Cardiac muscle cell (in vitro differentiated cells and primary cell): ENCODE results near the gene MTOR. TPM values are rescaled to one million over a fixed set of nuclear protein-coding genes. Genes with fewer than 3 reads are reported as not detected.

Experiments
- DNase-seq, 2 donors: peaks; one replicate each; pipeline versions ENCODE4 v3.0.0 to v3.0.0-alpha.2; 2010 to 2017; ENCODE audit warnings: low read depth in 1 of 2, low spot score in 1 of 2
- H3K27ac ChIP-seq: fragments of 200-600 bp; sonication (generic); 2 replicates; pipeline ENCODE4 v1.5.1; 2016
- H3K27me3 ChIP-seq: fragments of 200-600 bp; sonication (generic); 2 replicates; pipeline ENCODE4 v1.6.0; 2016; ENCODE audit warnings: control low read depth
- H3K36me3 ChIP-seq: fragments of 200-600 bp; sonication (generic); 2 replicates; pipeline ENCODE4 v1.5.1; 2016; ENCODE audit warnings: control low read depth
- H3K4me1 ChIP-seq: fragments of 200-600 bp; sonication (generic); 2 replicates; pipeline ENCODE4 v1.8.1; 2017; ENCODE audit warnings: low read depth, mild to moderate bottlenecking, mixed run types
- H3K4me3 ChIP-seq: fragments of 200-600 bp; sonication (generic); 2 replicates; pipeline ENCODE4 v1.5.1; 2016; ENCODE audit warnings: mild to moderate bottlenecking
- H3K9me3 ChIP-seq: fragments of 200-600 bp; sonication (generic); 2 replicates; pipeline ENCODE4 v1.5.1; 2017; ENCODE audit warnings: low read depth, mild to moderate bottlenecking, control low read depth
- polyA plus RNA-seq: library from polyadenylated mRNA; unstranded; fragments of >200 nt; fragmentation: Nextera tagmentation; extraction: Ambion mirVana; gene quantifications from 2 replicates; pipeline ENCODE4 v1.2.1, GENCODE V29; 2016
- total RNA-seq: library from RNA; depleted of rRNA; stranded (reverse); fragments of >200 nt; gene quantifications from 2 replicates; pipeline ENCODE4 v1.2.3, GENCODE V29; 2016
- TF ChIP-seq, protein P1 (sequence below): IDR thresholded peaks from 2 replicates; pipeline ENCODE4 v1.5.1; 2012; ENCODE audit warnings: low read depth, mild to moderate bottlenecking, low read length

Gene MTOR
- total and polyA plus RNA-seq, 2 experiments from 2014 or later = 21.5 to 45.7 TPM

DNA sequence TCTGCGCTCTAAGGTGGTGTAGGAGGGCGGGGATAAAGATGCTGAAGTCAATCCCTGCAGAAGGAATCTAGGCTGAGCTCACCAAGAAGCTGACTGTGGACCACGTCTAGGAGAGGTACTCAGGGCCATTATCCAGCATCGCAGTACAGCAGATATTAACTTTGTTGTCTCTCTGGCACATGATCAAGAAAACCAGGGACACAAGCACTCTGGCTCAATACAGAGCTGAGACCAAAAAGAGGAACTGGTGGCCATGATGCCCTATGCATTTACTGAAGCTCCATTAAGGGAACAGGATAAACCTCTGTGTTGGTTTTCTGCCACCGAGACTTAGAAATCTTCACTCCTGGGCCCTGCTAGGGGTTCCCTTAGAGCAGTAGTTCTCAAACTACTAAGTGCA is 111.2 kb downstream of the MTOR start:
- H3K4me1 ChIP-seq = no peaks in the 10 kb centered on the region
- DNase-seq = no peak
- no peaks in the 10 kb centered on the region for H3K9me3 ChIP-seq
- no peak overlapping the region for H3K27ac ChIP-seq
- TF ChIP-seq, protein P1, sequence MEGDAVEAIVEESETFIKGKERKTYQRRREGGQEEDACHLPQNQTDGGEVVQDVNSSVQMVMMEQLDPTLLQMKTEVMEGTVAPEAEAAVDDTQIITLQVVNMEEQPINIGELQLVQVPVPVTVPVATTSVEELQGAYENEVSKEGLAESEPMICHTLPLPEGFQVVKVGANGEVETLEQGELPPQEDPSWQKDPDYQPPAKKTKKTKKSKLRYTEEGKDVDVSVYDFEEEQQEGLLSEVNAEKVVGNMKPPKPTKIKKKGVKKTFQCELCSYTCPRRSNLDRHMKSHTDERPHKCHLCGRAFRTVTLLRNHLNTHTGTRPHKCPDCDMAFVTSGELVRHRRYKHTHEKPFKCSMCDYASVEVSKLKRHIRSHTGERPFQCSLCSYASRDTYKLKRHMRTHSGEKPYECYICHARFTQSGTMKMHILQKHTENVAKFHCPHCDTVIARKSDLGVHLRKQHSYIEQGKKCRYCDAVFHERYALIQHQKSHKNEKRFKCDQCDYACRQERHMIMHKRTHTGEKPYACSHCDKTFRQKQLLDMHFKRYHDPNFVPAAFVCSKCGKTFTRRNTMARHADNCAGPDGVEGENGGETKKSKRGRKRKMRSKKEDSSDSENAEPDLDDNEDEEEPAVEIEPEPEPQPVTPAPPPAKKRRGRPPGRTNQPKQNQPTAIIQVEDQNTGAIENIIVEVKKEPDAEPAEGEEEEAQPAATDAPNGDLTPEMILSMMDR = no peak
- no peaks in the 10 kb centered on the region for H3K27me3 ChIP-seq
- H3K4me3 ChIP-seq = no peak overlapping the region
- H3K36me3 ChIP-seq = peaks cover 23% of the 10 kb centered on the region

DNA sequence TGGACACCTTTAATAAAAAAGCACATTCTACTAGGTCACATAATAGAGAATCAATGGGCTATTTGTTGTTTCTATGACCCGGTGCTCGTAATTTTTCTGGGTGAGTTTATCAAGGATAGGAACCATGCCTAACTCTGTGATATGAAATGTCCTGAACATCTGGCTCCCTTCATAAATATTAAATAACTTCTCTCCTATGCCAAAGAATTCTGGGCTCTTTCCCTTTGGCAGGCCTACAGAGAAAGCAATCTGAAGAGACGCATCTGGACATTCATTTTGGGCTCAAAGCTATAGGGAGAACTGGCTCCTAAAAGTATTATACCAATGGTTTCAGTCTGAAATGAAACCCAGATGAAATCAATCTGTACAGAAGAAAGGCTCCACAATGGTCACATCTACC is 112.0 kb downstream of the MTOR start:
- peak in 1 of 2 donors; percentile 39 for DNase-seq
- TF ChIP-seq, protein P1 = no peak
- Histone ChIP-seq H3K27ac (no peak overlapping the region), H3K27me3 (no peaks in the 10 kb centered on the region), H3K36me3 (peaks cover 25% of the 10 kb centered on the region), H3K4me3 (no peak overlapping the region), H3K9me3 (no peaks in the 10 kb centered on the region), H3K4me1 (no peaks in the 10 kb centered on the region)

- DNase-seq = no peak
- TF ChIP-seq, protein P1 = no peak
- no peak overlapping the region for H3K4me3 ChIP-seq
- no peaks in the 10 kb centered on the region for H3K27me3 ChIP-seq
- peaks cover 22% of the 10 kb centered on the region for H3K36me3 ChIP-seq
- H3K4me1 ChIP-seq = no peaks in the 10 kb centered on the region
- no peaks in the 10 kb centered on the region for H3K9me3 ChIP-seq
- no peak overlapping the region for H3K27ac ChIP-seq
Measured at GRCh38 chr1:11147197-11147770, 115.1 kb downstream of the MTOR start.

GRCh38 chr1:11145741-11146140 is 116.6 kb downstream of the MTOR start:
- DNase-seq = no peak
- Histone ChIP-seq H3K4me1 (no peaks in the 10 kb centered on the region), H3K27ac (no peak overlapping the region), H3K27me3 (no peaks in the 10 kb centered on the region), H3K36me3 (peaks cover 22% of the 10 kb centered on the region), H3K9me3 (no peaks in the 10 kb centered on the region), H3K4me3 (no peak overlapping the region)
- TF ChIP-seq, protein P1 = no peak

GRCh38 chr1:11144570-11145256 is 117.6 kb downstream of the MTOR start:
- DNase-seq = no peak
- Histone ChIP-seq H3K27ac (no peak overlapping the region), H3K27me3 (no peaks in the 10 kb centered on the region), H3K4me1 (no peaks in the 10 kb centered on the region), H3K9me3 (no peaks in the 10 kb centered on the region), H3K36me3 (peaks cover 26% of the 10 kb centered on the region), H3K4me3 (no peak overlapping the region)
- TF ChIP-seq, protein P1 = no peak
